ENCODE results near the gene MRPL10.

Gene MRPL10

GRCh38 chr17:47857551-47858455 is 26.5 kb upstream of the MRPL10 start:
- TF ChIP-seq CTCF (IDR thresholded peaks at IDR 0.05; ENCODE audit: control insufficient read depth, extremely low read depth, insufficient read depth): no peak
- no peak overlapping the region for H3K4me3 ChIP-seq (ENCODE audit: low read depth, low read length)
- no peak for DNase-seq (ENCODE audit: low read depth)

GRCh38 chr17:47856830-47857229 is 25.5 kb upstream of the MRPL10 start:
- no peak for TF ChIP-seq CTCF (IDR thresholded peaks at IDR 0.05; ENCODE audit: control insufficient read depth, extremely low read depth, insufficient read depth)
- DNase-seq (ENCODE audit: low read depth): no peak
- H3K4me3 ChIP-seq (ENCODE audit: low read depth, low read length): no peak overlapping the region

- no peak for TF ChIP-seq CTCF (IDR thresholded peaks at IDR 0.05; ENCODE audit: control insufficient read depth, extremely low read depth, insufficient read depth)
- no peak for DNase-seq (ENCODE audit: low read depth)
- no peak overlapping the region for H3K4me3 ChIP-seq (ENCODE audit: low read depth, low read length)
These were observed 24.4 kb upstream of the MRPL10 start for GRCh38 chr17:47855737-47856136.

GRCh38 chr17:47853616-47854015 is 22.3 kb upstream of the MRPL10 start:
- no peak for DNase-seq (ENCODE audit: low read depth)
- H3K4me3 ChIP-seq (ENCODE audit: low read depth, low read length): no peak overlapping the region
- TF ChIP-seq CTCF (IDR thresholded peaks at IDR 0.05; ENCODE audit: control insufficient read depth, extremely low read depth, insufficient read depth): no peak

GRCh38 chr17:47852113-47852949 is 21.0 kb upstream of the MRPL10 start:
- H3K4me3 ChIP-seq (ENCODE audit: low read depth, low read length): no peak overlapping the region

GRCh38 chr17:47851764-47852112 is 20.4 kb upstream of the MRPL10 start:
- H3K4me3 ChIP-seq (ENCODE audit: low read depth, low read length): no peak overlapping the region
- no peak for DNase-seq (ENCODE audit: low read depth)
- no peak for TF ChIP-seq CTCF (IDR thresholded peaks at IDR 0.05; ENCODE audit: control insufficient read depth, extremely low read depth, insufficient read depth)

More at GRCh38 chr17:47852113-47852949, 21.0 kb upstream of the MRPL10 start:
- no peak for DNase-seq (ENCODE audit: low read depth)
- no peak for TF ChIP-seq CTCF (IDR thresholded peaks at IDR 0.05; ENCODE audit: control insufficient read depth, extremely low read depth, insufficient read depth)
